ENCODE results near the gene EFTUD2.
"Not testable (repeated sequence)": the region's sequence is repeated elsewhere in the genome, so short reads cannot be mapped to it uniquely, and the experiment has no call there.

Gene EFTUD2

GRCh38 chr17:44899074-44899782 lies at the start of gene EFTUD2:
Gene EFTUD2 (minus strand): TSS chr17:44899445. CDS start chr17:44894521, 4,924 bp downstream.
- DNase-seq (ENCODE audit: low spot score) = peak; percentile 90

GRCh38 chr17:44948315-44948795 lies 49.1 kb upstream of the EFTUD2 start:
- no peak for DNase-seq (ENCODE audit: low spot score)

- DNase-seq (ENCODE audit: low spot score) = peak; percentile 97
Measured at GRCh38 chr17:44947461-44948314, 48.4 kb upstream of the EFTUD2 start, which contains the start of gene KIF18B. Gene KIF18B (minus strand): TSS chr17:44947773. CDS start chr17:44936344, 11,429 bp downstream.

- not testable (repeated sequence) for DNase-seq (ENCODE audit: low spot score)
Measured at GRCh38 chr17:44945652-44946051, 46.4 kb upstream of the EFTUD2 start.

GRCh38 chr17:44942456-44942855 lies 43.2 kb upstream of the EFTUD2 start:
- DNase-seq (ENCODE audit: low spot score) = no peak

GRCh38 chr17:44941712-44942331 lies 42.6 kb upstream of the EFTUD2 start:
- DNase-seq (ENCODE audit: low spot score) = no peak

GRCh38 chr17:44940768-44941167 lies 41.5 kb upstream of the EFTUD2 start:
- DNase-seq (ENCODE audit: low spot score) = no peak

GRCh38 chr17:44940317-44940716 lies 41.1 kb upstream of the EFTUD2 start:
- DNase-seq (ENCODE audit: low spot score) = no peak

- no peak for DNase-seq (ENCODE audit: low spot score)
Measured at GRCh38 chr17:44935116-44935515, 35.9 kb upstream of the EFTUD2 start.

GRCh38 chr17:44934745-44935105 lies 35.5 kb upstream of the EFTUD2 start:
- no peak for DNase-seq (ENCODE audit: low spot score)

GRCh38 chr17:44933824-44934744 lies 34.8 kb upstream of the EFTUD2 start:
- no peak for DNase-seq (ENCODE audit: low spot score)

GRCh38 chr17:44932787-44933097 lies 33.5 kb upstream of the EFTUD2 start:
- DNase-seq (ENCODE audit: low spot score) = no peak

GRCh38 chr17:44932096-44932786 lies 33.0 kb upstream of the EFTUD2 start:
- no peak for DNase-seq (ENCODE audit: low spot score)

- no peak for DNase-seq (ENCODE audit: low spot score)
Measured at GRCh38 chr17:44931376-44931775, 32.1 kb upstream of the EFTUD2 start.

- DNase-seq (ENCODE audit: low spot score) = no peak
Measured at GRCh38 chr17:44930667-44931066, 31.4 kb upstream of the EFTUD2 start.

GRCh38 chr17:44928950-44929720 lies 29.9 kb upstream of the EFTUD2 start:
- DNase-seq (ENCODE audit: low spot score) = no peak

- DNase-seq (ENCODE audit: low spot score) = no peak
Measured at GRCh38 chr17:44928136-44928535, 28.9 kb upstream of the EFTUD2 start.

GRCh38 chr17:44927696-44928095 lies 28.5 kb upstream of the EFTUD2 start:
- no peak for DNase-seq (ENCODE audit: low spot score)

GRCh38 chr17:44926821-44927525 lies 27.7 kb upstream of the EFTUD2 start:
- DNase-seq (ENCODE audit: low spot score) = no peak
